Measurements from ENCODE around the gene GSK3A. TPM values are rescaled to one million over a fixed set of nuclear protein-coding genes. Genes with fewer than 3 reads are reported as not detected.
A peak's percentile ranks its signal among the peaks of the same experiment; 100 is the strongest.

The GSK3A gene
- total and polyA plus RNA-seq, 9 of the 15 experiments (the other 6 are each of a cell fraction or from before 2014, with no cell fraction given), result 0.62 to 90.7 (median 33.3) TPM

GRCh38 chr19:42254089-42254849 lies 11.9 kb upstream of the GSK3A start (continued):
- TF ChIP-seq ZBTB5 (IDR thresholded peaks at IDR 0.05) (peak; percentile 66; the same call in 1 of the 2 replicates), ETS1 (conservative IDR thresholded peaks at IDR 0.05; ENCODE audit: control insufficient read depth, low read depth, low read length) (0 out of 2 replicates have a peak, but pooled peaks have one; percentile 41), SOX6 (IDR thresholded peaks at IDR 0.05) (no peak), HMGXB4 (CRISPR knock-in tag; IDR thresholded peaks at IDR 0.05) (peak; percentile 59; the same call in 1 of the 2 replicates), RNF2 (IDR thresholded peaks at IDR 0.05) (0 out of 2 replicates have a peak, but pooled peaks have one; percentile 62), POLR2A (conservative IDR thresholded peaks at IDR 0.05) (0 out of 2 replicates have a peak, but pooled peaks have one; percentile 47), CXXC5 (CRISPR knock-in tag; IDR thresholded peaks at IDR 0.05) (peak; percentile 61), TEAD4 (IDR thresholded peaks at IDR 0.05; ENCODE audit: low read length) (no peak), TEAD4 (CRISPR knock-in tag; IDR thresholded peaks at IDR 0.05; ENCODE audit: borderline replicate concordance) (no peak), FOXP1 (CRISPR knock-in tag; IDR thresholded peaks at IDR 0.05) (no peak), SRF (CRISPR knock-in tag; IDR thresholded peaks at IDR 0.05) (no peak), RBM39 (optimal IDR thresholded peaks at IDR 0.05; ENCODE audit: low read depth, low read length) (no peak), TCFL5 (CRISPR knock-in tag; conservative IDR thresholded peaks at IDR 0.05) (no peak), KDM1A (IDR thresholded peaks at IDR 0.05) (peak in 1 of 2 experiments; percentile 37; a peak in 1 of 4 replicates), LARP7 (IDR thresholded peaks at IDR 0.05) (no peak), ZNF212 (CRISPR knock-in tag; IDR thresholded peaks at IDR 0.05) (no peak), KAT7 (CRISPR knock-in tag; IDR thresholded peaks at IDR 0.05; ENCODE audit: borderline replicate concordance) (peak; percentile 46; the same call in 1 of the 2 replicates), ZBTB17 (CRISPR knock-in tag; IDR thresholded peaks at IDR 0.05) (no peak), EZH2 (IDR thresholded peaks at IDR 0.05; ENCODE audit: borderline replicate concordance, low read depth, low read length) (no peak), HNRNPH1 (optimal IDR thresholded peaks at IDR 0.05; ENCODE audit: low read depth, low read length) (no peak), ZNF444 (CRISPR knock-in tag; IDR thresholded peaks at IDR 0.05) (no peak), ZBTB2 (IDR thresholded peaks at IDR 0.05) (peak; percentile 51; the same call in 1 of the 2 replicates), USF1 (CRISPR knock-in tag; IDR thresholded peaks at IDR 0.05) (no peak)
